Measurements from ENCODE around the gene C6orf163.

Gene C6orf163

GRCh38 chr6:87407901-87408720 lies 63.5 kb downstream of the C6orf163 start, which contains the start of gene CFAP206:
Gene CFAP206 (plus strand): TSS chr6:87407972. CDS start chr6:87409840, 1,868 bp downstream.
- Histone ChIP-seq H3K4me3 (ENCODE audit: low read depth, low read length) (peak within 1 kb of the TSS; percentile 77), H3K27ac (peak within 1 kb of the TSS; percentile 90), H3K79me2 (no peaks in the 10 kb centered on the region), H2AFZ (peak within 1 kb of the TSS; percentile 96), H3K4me1 (no peaks in the 10 kb centered on the region), H3K9ac (peak within 1 kb of the TSS; percentile 32), H3K36me3 (ENCODE audit: control insufficient read depth, insufficient read depth, low read length) (no peaks in the 10 kb centered on the region), H3K4me2 (ENCODE audit: low read length) (peak within 1 kb of the TSS; percentile 77), H3K27me3 (ENCODE audit: control insufficient read depth, insufficient read depth, low read length) (no peaks in the 10 kb centered on the region), H3K9me3 (ENCODE audit: control insufficient read depth, low read length) (no peaks in the 10 kb centered on the region)
- TF ChIP-seq CTCF (IDR thresholded peaks at IDR 0.05), result peak; percentile 17

DNA sequence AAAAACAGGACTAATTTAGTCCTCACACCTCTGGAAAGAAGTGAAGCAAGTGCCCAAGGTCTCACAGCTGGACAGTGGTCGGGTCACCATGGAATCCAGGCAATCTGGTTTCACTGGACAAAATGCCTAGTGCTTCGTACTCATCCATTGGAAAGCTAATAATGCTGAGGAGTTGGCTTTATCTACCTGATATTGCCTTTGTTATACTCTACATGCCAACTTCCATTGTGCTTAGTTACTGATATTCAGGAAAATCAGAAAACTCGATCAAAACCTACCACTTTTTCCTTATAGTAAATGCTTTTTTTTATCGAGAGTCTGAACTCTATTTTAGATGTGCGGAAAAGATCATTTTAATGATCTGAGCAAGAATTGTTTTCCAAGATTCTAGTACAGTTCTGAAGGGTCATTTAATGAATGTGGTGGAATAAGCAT lies 64.1 kb downstream of the C6orf163 start:
- H3K4me2 ChIP-seq (ENCODE audit: low read length), result peak overlapping the region; percentile 77
- H3K79me2 ChIP-seq, result no peaks in the 10 kb centered on the region
- H3K9me3 ChIP-seq (ENCODE audit: control insufficient read depth, low read length), result no peaks in the 10 kb centered on the region
- peak overlapping the region; percentile 96 for H2AFZ ChIP-seq
- no peaks in the 10 kb centered on the region for H3K4me1 ChIP-seq
- no peak overlapping the region for H3K9ac ChIP-seq
- no peak for TF ChIP-seq CTCF (IDR thresholded peaks at IDR 0.05)
- H3K27ac ChIP-seq, result peak overlapping the region; percentile 90
- H3K4me3 ChIP-seq (ENCODE audit: low read depth, low read length), result peak overlapping the region; percentile 77
- no peaks in the 10 kb centered on the region for H3K36me3 ChIP-seq (ENCODE audit: control insufficient read depth, insufficient read depth, low read length)
- H3K27me3 ChIP-seq (ENCODE audit: control insufficient read depth, insufficient read depth, low read length), result no peaks in the 10 kb centered on the region

Data from parathyroid adenoma (tissue), 2 donors.